ENCODE data around the gene EZH1. TPM values are rescaled to one million over a fixed set of nuclear protein-coding genes. Genes with fewer than 3 reads are reported as not detected.
"Not testable (repeated sequence)": the region's sequence is repeated elsewhere in the genome, so short reads cannot be mapped to it uniquely, and the experiment has no call there.

The EZH1 gene
- total and polyA plus RNA-seq, 2 of the 4 experiments (the other 2 are of a cell fraction) = 17.6 to 27.3 TPM

DNA sequence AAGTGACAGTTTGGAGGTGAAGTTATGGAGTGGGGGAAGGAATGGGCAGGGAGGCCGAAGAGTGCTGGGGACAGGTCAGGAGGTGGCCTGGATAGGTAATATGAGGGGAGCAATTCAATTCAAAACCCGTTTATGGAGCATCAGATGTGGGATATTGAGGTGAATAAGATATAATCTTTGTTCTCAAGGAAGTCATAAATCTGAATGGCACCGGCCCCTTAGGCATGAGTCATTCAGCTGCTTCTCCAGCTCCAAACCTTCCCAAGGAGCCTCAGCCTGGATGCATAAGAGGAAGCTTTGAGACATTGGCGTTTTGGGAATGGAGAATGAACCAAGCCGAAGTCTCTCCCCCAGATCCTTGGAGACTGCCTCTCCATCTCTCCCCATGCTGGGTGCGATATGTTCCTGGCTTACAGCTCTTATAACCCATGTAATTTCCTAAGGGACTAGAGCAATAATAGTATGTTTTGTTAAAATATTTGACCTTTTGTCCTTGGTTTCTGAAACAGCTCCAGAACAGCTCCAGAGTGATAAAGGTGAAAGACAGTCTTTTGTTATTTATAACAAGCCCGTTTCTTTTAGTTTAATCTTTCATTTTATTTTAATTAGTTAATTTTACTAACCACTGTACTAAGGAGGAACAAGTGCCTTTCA lies 84.0 kb downstream of the EZH1 start:
- H4K8ac ChIP-seq (ENCODE audit: low read depth in 2 of 2, low read length in 2 of 2) = peak overlapping the region in 1 of 2 experiments; percentile 23; a peak in 1 of 4 replicates
- peaks cover 15% of the 10 kb centered on the region for H3K9me1 ChIP-seq (ENCODE audit: insufficient read depth, low read length)
- 0 out of 2 replicates have a peak overlapping the region, but pooled peaks have one; percentile 26 for H3K14ac ChIP-seq (replicated peaks; ENCODE audit: low read depth, low read length)
- TF ChIP-seq, protein P1, sequence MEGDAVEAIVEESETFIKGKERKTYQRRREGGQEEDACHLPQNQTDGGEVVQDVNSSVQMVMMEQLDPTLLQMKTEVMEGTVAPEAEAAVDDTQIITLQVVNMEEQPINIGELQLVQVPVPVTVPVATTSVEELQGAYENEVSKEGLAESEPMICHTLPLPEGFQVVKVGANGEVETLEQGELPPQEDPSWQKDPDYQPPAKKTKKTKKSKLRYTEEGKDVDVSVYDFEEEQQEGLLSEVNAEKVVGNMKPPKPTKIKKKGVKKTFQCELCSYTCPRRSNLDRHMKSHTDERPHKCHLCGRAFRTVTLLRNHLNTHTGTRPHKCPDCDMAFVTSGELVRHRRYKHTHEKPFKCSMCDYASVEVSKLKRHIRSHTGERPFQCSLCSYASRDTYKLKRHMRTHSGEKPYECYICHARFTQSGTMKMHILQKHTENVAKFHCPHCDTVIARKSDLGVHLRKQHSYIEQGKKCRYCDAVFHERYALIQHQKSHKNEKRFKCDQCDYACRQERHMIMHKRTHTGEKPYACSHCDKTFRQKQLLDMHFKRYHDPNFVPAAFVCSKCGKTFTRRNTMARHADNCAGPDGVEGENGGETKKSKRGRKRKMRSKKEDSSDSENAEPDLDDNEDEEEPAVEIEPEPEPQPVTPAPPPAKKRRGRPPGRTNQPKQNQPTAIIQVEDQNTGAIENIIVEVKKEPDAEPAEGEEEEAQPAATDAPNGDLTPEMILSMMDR (conservative IDR thresholded peaks at IDR 0.05; ENCODE audit: low read depth, low read length) = no peak
- TF ChIP-seq FOS (IDR thresholded peaks at IDR 0.05; ENCODE audit: low read depth, low read length) (peak; percentile 42; the same call in 1 of the 2 replicates), MXI1 (IDR thresholded peaks at IDR 0.05; ENCODE audit: borderline replicate concordance, low read depth, low read length) (no peak)
- peak overlapping the region; percentile 26 for H2BK120ac ChIP-seq (ENCODE audit: low read depth, low read length)
- ATAC-seq (ENCODE audit: low read depth) = peak; percentile 7; the same call in 1 of the 2 replicates
- intact Hi-C loops (cut with micrococcal nuclease) (no loop called here), in situ Hi-C loops (cut with MboI; ENCODE audit: low sequenced_read_pairs) (no loop called here), dilution Hi-C loops (cut with HindIII; ENCODE audit: low sequenced_read_pairs, unreplicated experiment) (no loop called here)
- H2AK5ac ChIP-seq (ENCODE audit: low read depth, low read length) = peak overlapping the region; percentile 85
- H3K23ac ChIP-seq (ENCODE audit: low read depth, low read length) = peak overlapping the region; percentile 86; the same call in 1 of the 2 replicates
- peak overlapping the region; percentile 70; the same call in 1 of the 3 replicates for H2BK15ac ChIP-seq (ENCODE audit: low read depth, low read length)
- no peaks in the 10 kb centered on the region for H4K20me1 ChIP-seq (ENCODE audit: insufficient read depth, low read length)
- no peak overlapping the region for H4K91ac ChIP-seq (ENCODE audit: insufficient read depth, low read depth, low read length)
- no peaks in the 10 kb centered on the region for H3K9me3 ChIP-seq (ENCODE audit: control insufficient read depth, insufficient read depth, low read length)
- H3K18ac ChIP-seq (ENCODE audit: low read depth, low read length) = no peak overlapping the region
- WGBS, 2 experiments (ENCODE audit: extremely low coverage in 2 of 2, insufficient read length in 1 of 2) = 50% methylated on average over 2 of the region's 7 CpGs; no CpG with 5 or more reads in 1 of the 2 experiments
- CTCF ChIA-PET = no interaction called here
- H3K56ac ChIP-seq (ENCODE audit: extremely low read depth, insufficient read depth, low read length) = no peak overlapping the region
- no peaks in the 10 kb centered on the region for H3K27me3 ChIP-seq (ENCODE audit: control insufficient read depth, insufficient read depth, low read length)
- H3K27ac ChIP-seq (ENCODE audit: insufficient read depth, low read length) = peak overlapping the region; percentile 8; the same call in 1 of the 2 replicates
- H3K4me3 ChIP-seq (ENCODE audit: insufficient read depth, low read depth, low read length) = no peak overlapping the region
- BruUV-seq (replicated peaks) = no TSS peak
- H3K4ac ChIP-seq (ENCODE audit: low read depth, low read length) = peak overlapping the region; percentile 39; the same call in 1 of the 2 replicates
- peak overlapping the region; percentile 63; the same call in 1 of the 2 replicates for H2BK20ac ChIP-seq (ENCODE audit: low read depth, low read length)
- H4K5ac ChIP-seq (ENCODE audit: low read depth, low read length) = no peak overlapping the region
- H2AFZ ChIP-seq (replicated peaks; ENCODE audit: low read length, poor library complexity) = peak overlapping the region; percentile 12
- peak overlapping the region; percentile 22 for H2AK9ac ChIP-seq (replicated peaks; ENCODE audit: low read depth, low read length, poor library complexity)
- no peak overlapping the region for H3K9ac ChIP-seq (ENCODE audit: low read depth, low read length)
- H3K36me3 ChIP-seq (ENCODE audit: control insufficient read depth, insufficient read depth, low read length) = peaks cover 16% of the 10 kb centered on the region; the same call in 1 of the 2 replicates
- H3K79me1 ChIP-seq (ENCODE audit: low read depth in 1 of 2, low read length in 2 of 2) = peaks cover 4 to 28% of the 10 kb centered on the region in 2 experiments; a peak in 2 of 4 replicates
- H2BK5ac ChIP-seq (ENCODE audit: low read depth, low read length, poor library complexity, severe bottlenecking) = no peak overlapping the region
- H3K4me2 ChIP-seq (ENCODE audit: low read depth, low read length) = peak overlapping the region; percentile 49; the same call in 1 of the 2 replicates
- peak; percentile 72 for DNase-seq
- H3K4me1 ChIP-seq (ENCODE audit: control insufficient read depth, insufficient read depth, low read length) = peaks cover 8% of the 10 kb centered on the region
- POLR2A ChIA-PET (ENCODE audit: unreplicated experiment) = no interaction called here

DNA sequence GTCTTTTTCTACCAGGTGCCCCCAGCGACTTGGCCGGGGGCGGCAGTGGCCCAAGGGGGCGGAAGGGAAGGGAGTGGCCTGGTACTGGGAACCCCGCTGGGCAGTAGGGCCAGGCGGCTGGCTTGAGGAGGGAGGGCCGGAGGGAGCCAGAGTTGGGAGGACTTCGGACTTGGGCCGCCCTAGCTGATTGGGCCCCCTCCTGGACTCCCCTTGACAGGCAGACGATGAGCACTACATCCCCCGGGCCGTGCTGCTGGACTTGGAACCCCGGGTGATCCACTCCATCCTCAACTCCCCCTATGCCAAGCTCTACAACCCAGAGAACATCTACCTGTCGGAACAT lies 84.9 kb downstream of the EZH1 start:
- H3K27ac ChIP-seq (ENCODE audit: insufficient read depth, low read length); H2BK5ac ChIP-seq (ENCODE audit: low read depth, low read length, poor library complexity, severe bottlenecking); dilution Hi-C loops (cut with HindIII; ENCODE audit: low sequenced_read_pairs, unreplicated experiment); H3K4me1 ChIP-seq (ENCODE audit: control insufficient read depth, insufficient read depth, low read length); H3K23ac ChIP-seq (ENCODE audit: low read depth, low read length); H3K9me3 ChIP-seq (ENCODE audit: control insufficient read depth, insufficient read depth, low read length); DNase-seq; H3K36me3 ChIP-seq (ENCODE audit: control insufficient read depth, insufficient read depth, low read length); H4K91ac ChIP-seq (ENCODE audit: insufficient read depth, low read depth, low read length); H4K20me1 ChIP-seq (ENCODE audit: insufficient read depth, low read length); H3K56ac ChIP-seq (ENCODE audit: extremely low read depth, insufficient read depth, low read length); H2AK5ac ChIP-seq (ENCODE audit: low read depth, low read length); H3K4ac ChIP-seq (ENCODE audit: low read depth, low read length); H3K14ac ChIP-seq (replicated peaks; ENCODE audit: low read depth, low read length); POLR2A ChIA-PET (ENCODE audit: unreplicated experiment); H3K18ac ChIP-seq (ENCODE audit: low read depth, low read length); H2BK120ac ChIP-seq (ENCODE audit: low read depth, low read length); H3K9ac ChIP-seq (ENCODE audit: low read depth, low read length); BruUV-seq (replicated peaks); H2AK9ac ChIP-seq (replicated peaks; ENCODE audit: low read depth, low read length, poor library complexity); H2AFZ ChIP-seq (replicated peaks; ENCODE audit: low read length, poor library complexity); H4K8ac ChIP-seq (ENCODE audit: low read depth in 2 of 2, low read length in 2 of 2); in situ Hi-C loops (cut with MboI; ENCODE audit: low sequenced_read_pairs); H3K27me3 ChIP-seq (ENCODE audit: control insufficient read depth, insufficient read depth, low read length); H4K5ac ChIP-seq (ENCODE audit: low read depth, low read length); H2BK15ac ChIP-seq (ENCODE audit: low read depth, low read length); H2BK20ac ChIP-seq (ENCODE audit: low read depth, low read length): not testable (repeated sequence)
- peak; percentile 22 for ATAC-seq (ENCODE audit: low read depth)
- intact Hi-C loops (cut with micrococcal nuclease) = loop anchor here (5.0 kb wide), 1 partner anchor 53 kb away; the partner anchor contains the start of genes RETREG3 and TUBG1
- CTCF ChIA-PET = interaction anchor here (1.1 to 1.6 kb wide), 2 partner anchors 24 to 81 kb away, joined by 3 read pairs; no protein-coding TSS in a partner anchor
- H3K79me1 ChIP-seq (ENCODE audit: low read depth in 1 of 2, low read length in 2 of 2) = peaks cover 4 to 28% of the 10 kb centered on the region in 2 experiments; a peak in 2 of 4 replicates
- peak overlapping the region; percentile 69 for H3K4me2 ChIP-seq (ENCODE audit: low read depth, low read length)
- H3K4me3 ChIP-seq (ENCODE audit: insufficient read depth, low read depth, low read length) = peak overlapping the region; percentile 66
- no CpG with 5 or more reads among the region's 14 CpGs for WGBS, 2 experiments (ENCODE audit: extremely low coverage in 2 of 2, insufficient read length in 1 of 2)
- H3K9me1 ChIP-seq (ENCODE audit: insufficient read depth, low read length) = peaks cover 15% of the 10 kb centered on the region

All from IMR-90 (cell line).